Left ventricle myocardium inferior (tissue), 1 donor: ENCODE measurements around the gene TTLL10. TPM values are rescaled to one million over a fixed set of nuclear protein-coding genes. Genes with fewer than 3 reads are reported as not detected.

ENCODE experiments used
- DNase-seq: peaks from one replicate; pipeline ENCODE4 v3.0.0-alpha.2; 2020
- H3K27ac ChIP-seq: fragments of 200-600 bp; replicated peaks from 2 replicates; pipeline ENCODE4 v1.8.0; 2021
- H3K27me3 ChIP-seq: fragments of 200-600 bp; 2 replicates; pipeline ENCODE4 v1.8.0; 2021; ENCODE audit warnings: low read depth
- H3K36me3 ChIP-seq: fragments of 200-600 bp; 2 replicates; pipeline ENCODE4 v1.8.0; 2021
- H3K4me1 ChIP-seq: fragments of 200-600 bp; 2 replicates; pipeline ENCODE4 v1.8.0; 2021
- H3K4me3 ChIP-seq: fragments of 200-600 bp; 2 replicates; pipeline ENCODE4 v1.8.0; 2021; ENCODE audit warnings: mild to moderate bottlenecking, moderate library complexity
- H3K9me3 ChIP-seq: fragments of 200-600 bp; replicated peaks from 2 replicates; pipeline ENCODE4 v1.8.0; 2021
- intact Hi-C: fragments of 100-400 bp; cut with micrococcal nuclease; formaldehyde crosslinking; loops from one replicate; pipeline ENCODE4 v1.11.0; 2022
- total RNA-seq: library from RNA; stranded (reverse); fragmentation: NEBNext Ultra II Directional; extraction: Animal tissue kit (Norgen Biotek cat#: 25700); gene quantifications from one replicate; pipeline ENCODE4 v1.2.1, GENCODE V29; 2021
- TF ChIP-seq, protein P1 (sequence below): fragments of 200-600 bp; IDR thresholded peaks from 2 replicates; pipeline ENCODE4 v1.8.0; 2021; ENCODE audit warnings: antibody characterized with exemption, mild to moderate bottlenecking, borderline replicate concordance
- donor health status: DM: no; HTN: yes; CAD: no; lungs with severe emphysema.

The TTLL10 gene
- total RNA-seq, 1 donor from 2014 or later, result not detected

DNA sequence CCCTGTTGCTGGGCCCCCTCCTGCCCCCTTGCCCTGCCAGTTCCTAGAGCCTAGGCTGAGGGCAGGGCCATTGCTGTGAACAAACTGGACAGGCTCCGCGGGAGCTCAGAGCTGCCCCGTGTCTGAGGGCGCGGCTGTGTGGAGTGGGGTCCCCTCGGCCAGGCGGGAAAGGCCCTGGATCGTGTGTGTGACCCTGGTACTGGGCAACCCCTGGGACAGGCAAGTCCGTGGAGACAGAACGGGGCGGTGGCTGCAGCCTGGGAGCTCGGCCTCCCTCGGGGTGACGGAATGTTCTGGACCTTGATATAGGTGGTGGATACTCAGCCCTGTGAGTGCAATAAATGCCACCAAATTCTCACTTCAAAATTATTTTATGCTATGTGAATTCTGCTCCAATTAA lies 30.0 kb upstream of the TTLL10 start:
- Histone ChIP-seq H3K27me3 (peaks cover 63% of the 10 kb centered on the region), H3K9me3 (no peaks in the 10 kb centered on the region), H3K4me1 (no peaks in the 10 kb centered on the region), H3K27ac (no peak overlapping the region), H3K36me3 (no peaks in the 10 kb centered on the region), H3K4me3 (no peak overlapping the region)
- intact Hi-C loops, result no loop called here
- DNase-seq, result no peak
- TF ChIP-seq, protein P1, sequence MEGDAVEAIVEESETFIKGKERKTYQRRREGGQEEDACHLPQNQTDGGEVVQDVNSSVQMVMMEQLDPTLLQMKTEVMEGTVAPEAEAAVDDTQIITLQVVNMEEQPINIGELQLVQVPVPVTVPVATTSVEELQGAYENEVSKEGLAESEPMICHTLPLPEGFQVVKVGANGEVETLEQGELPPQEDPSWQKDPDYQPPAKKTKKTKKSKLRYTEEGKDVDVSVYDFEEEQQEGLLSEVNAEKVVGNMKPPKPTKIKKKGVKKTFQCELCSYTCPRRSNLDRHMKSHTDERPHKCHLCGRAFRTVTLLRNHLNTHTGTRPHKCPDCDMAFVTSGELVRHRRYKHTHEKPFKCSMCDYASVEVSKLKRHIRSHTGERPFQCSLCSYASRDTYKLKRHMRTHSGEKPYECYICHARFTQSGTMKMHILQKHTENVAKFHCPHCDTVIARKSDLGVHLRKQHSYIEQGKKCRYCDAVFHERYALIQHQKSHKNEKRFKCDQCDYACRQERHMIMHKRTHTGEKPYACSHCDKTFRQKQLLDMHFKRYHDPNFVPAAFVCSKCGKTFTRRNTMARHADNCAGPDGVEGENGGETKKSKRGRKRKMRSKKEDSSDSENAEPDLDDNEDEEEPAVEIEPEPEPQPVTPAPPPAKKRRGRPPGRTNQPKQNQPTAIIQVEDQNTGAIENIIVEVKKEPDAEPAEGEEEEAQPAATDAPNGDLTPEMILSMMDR, result no peak

DNA sequence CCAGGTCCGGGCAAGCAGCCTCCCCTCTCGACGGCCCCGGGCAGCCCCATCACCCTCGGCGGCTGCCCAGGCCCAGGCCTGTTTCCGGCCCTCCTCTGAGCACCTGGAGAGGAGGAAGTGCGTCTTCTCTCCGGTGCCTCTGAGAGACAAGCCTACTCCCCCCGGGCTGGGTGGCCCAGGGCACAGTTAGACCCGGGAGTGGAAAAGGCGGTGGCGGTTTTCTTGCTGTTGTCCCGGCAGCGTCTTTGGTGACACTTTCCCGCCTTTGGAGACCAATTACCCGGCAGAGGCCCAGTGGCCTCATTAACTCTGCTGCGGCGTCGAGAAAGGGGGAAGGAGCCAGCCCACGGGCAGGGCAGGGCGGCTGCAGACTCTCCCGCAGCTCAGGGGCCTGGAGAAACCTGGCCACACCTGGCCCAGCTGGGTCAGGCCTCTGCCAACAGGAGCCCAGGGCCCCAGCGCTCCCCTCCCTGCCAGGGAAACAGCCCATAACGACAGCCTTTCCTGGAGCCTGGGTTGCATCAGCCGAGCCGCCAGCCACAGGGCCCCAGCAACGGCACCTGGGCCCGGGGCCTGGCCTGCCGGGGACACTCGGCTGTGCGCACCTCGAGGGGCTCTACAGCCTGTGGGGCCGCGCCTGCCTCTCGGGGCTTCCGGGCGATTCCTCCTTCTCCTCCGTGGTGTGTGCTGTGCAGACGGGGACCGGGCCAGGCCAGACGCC lies 29.4 kb upstream of the TTLL10 start:
- H3K4me3 ChIP-seq, result no peak overlapping the region
- TF ChIP-seq, protein P1, result no peak
- H3K36me3 ChIP-seq, result no peaks in the 10 kb centered on the region
- H3K27ac ChIP-seq, result no peak overlapping the region
- H3K27me3 ChIP-seq, result peaks cover 60% of the 10 kb centered on the region
- DNase-seq, result no peak
- H3K9me3 ChIP-seq, result no peaks in the 10 kb centered on the region
- intact Hi-C loops, result no loop called here
- H3K4me1 ChIP-seq, result no peaks in the 10 kb centered on the region

DNA sequence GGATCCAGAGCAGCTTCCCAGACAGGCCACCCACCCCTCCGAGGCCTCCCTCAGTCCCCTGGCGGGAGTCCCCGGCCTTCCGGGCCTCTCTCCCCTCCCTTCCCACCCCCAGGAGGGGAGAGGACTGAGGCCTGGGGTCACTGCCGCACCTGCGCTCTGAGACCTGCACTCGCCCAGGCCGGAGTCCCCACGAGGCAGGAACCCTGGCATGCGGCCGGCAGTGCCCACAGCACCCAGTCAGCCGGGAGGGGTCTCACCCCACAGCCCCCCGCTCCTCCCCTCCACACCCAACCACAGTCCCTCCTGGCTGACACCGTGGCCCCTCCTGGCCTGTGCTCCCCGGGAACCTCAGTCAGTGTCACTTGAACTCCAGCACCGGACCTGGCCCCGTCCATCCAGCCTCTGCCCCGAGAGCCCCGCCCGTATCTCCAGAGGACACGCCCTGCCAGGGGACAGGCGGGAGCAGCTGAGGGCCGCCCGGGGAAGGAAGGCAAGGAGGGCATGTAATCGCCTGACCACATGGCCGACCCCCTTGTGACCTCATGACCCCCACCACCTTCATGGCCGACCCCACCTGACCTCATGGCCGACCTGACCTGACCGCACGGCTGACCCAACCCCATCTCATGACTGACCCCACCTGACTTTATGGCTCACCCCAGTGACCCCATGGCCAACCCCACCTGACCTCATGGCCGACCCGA lies 28.7 kb upstream of the TTLL10 start:
- no peaks in the 10 kb centered on the region for H3K36me3 ChIP-seq
- H3K4me1 ChIP-seq, result no peaks in the 10 kb centered on the region
- no peak overlapping the region for H3K4me3 ChIP-seq
- intact Hi-C loops, result no loop called here
- H3K9me3 ChIP-seq, result no peaks in the 10 kb centered on the region
- no peak for DNase-seq
- peaks cover 60% of the 10 kb centered on the region for H3K27me3 ChIP-seq
- H3K27ac ChIP-seq, result no peak overlapping the region
- TF ChIP-seq, protein P1, result no peak

DNA sequence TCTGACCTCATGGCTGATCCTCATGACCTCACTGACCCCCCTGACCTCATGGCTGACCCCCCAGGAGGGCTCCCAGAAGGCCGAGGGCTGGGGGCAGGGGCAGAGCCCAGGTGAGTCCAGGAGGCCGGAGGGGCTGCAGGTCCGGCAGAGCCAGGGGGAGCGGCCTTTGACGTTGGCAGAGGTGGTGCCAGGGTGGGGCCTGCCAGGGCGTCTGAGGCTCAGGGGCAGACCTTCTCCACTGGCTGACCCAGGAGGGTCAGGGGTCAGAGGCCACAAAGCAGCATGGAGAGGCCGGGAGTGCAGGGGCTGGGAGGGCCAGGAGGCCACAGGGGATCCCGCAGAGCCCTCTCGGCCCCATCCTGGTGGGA lies 28.1 kb upstream of the TTLL10 start:
- intact Hi-C loops, result no loop called here
- TF ChIP-seq, protein P1, result no peak
- Histone ChIP-seq H3K27ac (no peak overlapping the region), H3K36me3 (no peaks in the 10 kb centered on the region), H3K9me3 (no peaks in the 10 kb centered on the region), H3K4me3 (no peak overlapping the region), H3K27me3 (peaks cover 64% of the 10 kb centered on the region), H3K4me1 (no peaks in the 10 kb centered on the region)
- DNase-seq, result no peak

DNA sequence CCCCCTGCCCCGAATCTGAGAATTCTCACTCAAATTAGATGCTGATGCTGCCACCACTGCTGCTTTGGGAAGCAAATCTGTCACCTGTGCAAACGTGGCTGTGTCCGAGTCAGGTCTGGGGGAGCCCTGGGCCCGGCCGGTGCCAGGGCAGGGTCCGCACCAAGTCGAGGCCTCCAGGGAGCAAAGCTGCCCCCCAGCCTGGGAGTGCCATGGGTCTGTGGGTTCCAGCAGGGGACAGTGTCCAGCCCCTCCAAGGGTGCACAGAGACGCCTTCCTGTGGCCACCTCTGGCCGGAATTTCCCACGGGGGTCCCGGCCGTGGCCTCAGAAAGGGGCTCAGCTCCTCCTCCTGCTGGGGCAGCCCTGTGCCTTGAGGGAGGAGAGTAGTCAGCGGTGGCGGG lies 27.7 kb upstream of the TTLL10 start:
- Histone ChIP-seq H3K9me3 (no peaks in the 10 kb centered on the region), H3K4me1 (no peaks in the 10 kb centered on the region), H3K27ac (no peak overlapping the region), H3K36me3 (no peaks in the 10 kb centered on the region), H3K4me3 (no peak overlapping the region), H3K27me3 (peaks cover 62% of the 10 kb centered on the region)
- intact Hi-C loops, result no loop called here
- DNase-seq, result no peak
- TF ChIP-seq, protein P1, result no peak
